ENCODE data around the gene SNAPC2. TPM values are rescaled to one million over a fixed set of nuclear protein-coding genes. Genes with fewer than 3 reads are reported as not detected.

The SNAPC2 gene
- total and polyA plus RNA-seq, 2 of the 13 experiments (the other 11 are each of a cell fraction or from before 2014, with no cell fraction given): 10.2 to 12.7 TPM

- no peak for TF ChIP-seq PBX3 (CRISPR knock-in tag; IDR thresholded peaks at IDR 0.05; ENCODE audit: borderline replicate concordance)
- TF ChIP-seq ZNF7 (CRISPR knock-in tag; IDR thresholded peaks at IDR 0.05): no peak
- no peak for TF ChIP-seq TP53 (CRISPR knock-in tag; conservative IDR thresholded peaks at IDR 0.05)
- 0 out of 2 replicates have a peak, but pooled peaks have one; percentile 31 for TF ChIP-seq KDM3A (CRISPR knock-in tag; IDR thresholded peaks at IDR 0.05; ENCODE audit: low read depth)
- TF ChIP-seq ZMAT5 (CRISPR knock-in tag; IDR thresholded peaks at IDR 0.05; ENCODE audit: borderline replicate concordance, low read depth): no peak
- no peak for TF ChIP-seq ZNF382 (CRISPR knock-in tag; IDR thresholded peaks at IDR 0.05; ENCODE audit: borderline replicate concordance)
- TF ChIP-seq NBN (conservative IDR thresholded peaks at IDR 0.05): no peak
- no peak for TF ChIP-seq TFDP1 (CRISPR knock-in tag; IDR thresholded peaks at IDR 0.05; ENCODE audit: borderline replicate concordance)
- TF ChIP-seq ZNF816 (CRISPR knock-in tag; IDR thresholded peaks at IDR 0.05; ENCODE audit: borderline replicate concordance): no peak
- no peak for TF ChIP-seq ZBTB1 (CRISPR knock-in tag; IDR thresholded peaks at IDR 0.05; ENCODE audit: borderline replicate concordance)
- no peak for TF ChIP-seq SMARCC2 (IDR thresholded peaks at IDR 0.05)
- TF ChIP-seq POLR2AphosphoS2 (IDR thresholded peaks at IDR 0.05; ENCODE audit: low read depth, low read length): no peak
- TF ChIP-seq ZNF639 (CRISPR knock-in tag; conservative IDR thresholded peaks at IDR 0.05): no peak
- TF ChIP-seq ZNF792 (CRISPR knock-in tag; IDR thresholded peaks at IDR 0.05): no peak
- no peak for TF ChIP-seq CBX5 (CRISPR knock-in tag; IDR thresholded peaks at IDR 0.05; ENCODE audit: borderline replicate concordance)
- 0 out of 2 replicates have a peak, but pooled peaks have one; percentile 53 for TF ChIP-seq ZNF609 (CRISPR knock-in tag; IDR thresholded peaks at IDR 0.05; ENCODE audit: borderline replicate concordance)
- TF ChIP-seq ZNF562 (CRISPR knock-in tag; IDR thresholded peaks at IDR 0.05; ENCODE audit: borderline replicate concordance): no peak
- TF ChIP-seq ZNF570 (CRISPR knock-in tag; IDR thresholded peaks at IDR 0.05; ENCODE audit: borderline replicate concordance): no peak
- TF ChIP-seq ELK4 (CRISPR knock-in tag; IDR thresholded peaks at IDR 0.05; ENCODE audit: borderline replicate concordance): no peak
- TF ChIP-seq ZBTB7B (CRISPR knock-in tag; IDR thresholded peaks at IDR 0.05): no peak; the same call in 1 of the 2 replicates
These were observed 22.8 kb upstream of the SNAPC2 start (continued) for GRCh38 chr19:7897292-7897691.
